ENCODE measurements around the gene CHI3L1. TPM values are rescaled to one million over a fixed set of nuclear protein-coding genes. Genes with fewer than 3 reads are reported as not detected.

The CHI3L1 gene
- total RNA-seq, 1 donor from 2014 or later: 0.20 TPM

- H3K4me3 Mint-ChIP-seq (ENCODE audit: unreplicated experiment): no peak overlapping the region
- H3K36me3 ChIP-seq (ENCODE audit: insufficient read depth, low read length): no peaks in the 10 kb centered on the region
- FAIRE-seq (no peak), DNase-seq (ENCODE audit: low read depth) (no peak)
- peaks cover 2% of the 10 kb centered on the region for H3K9me3 Mint-ChIP-seq (ENCODE audit: unreplicated experiment)
- H3K4me1 Mint-ChIP-seq (ENCODE audit: low read depth, unreplicated experiment): peaks cover 11% of the 10 kb centered on the region
- H3K27ac Mint-ChIP-seq (ENCODE audit: unreplicated experiment): no peak overlapping the region
- no peaks in the 10 kb centered on the region for H4K20me1 ChIP-seq (ENCODE audit: insufficient read depth, low read length)
- TF ChIP-seq CTCF (IDR thresholded peaks at IDR 0.05; ENCODE audit: insufficient read depth, low read depth, low read length): no peak
- no peaks in the 10 kb centered on the region for H3K9me3 ChIP-seq (ENCODE audit: insufficient read depth, low read depth, low read length)
- no peaks in the 10 kb centered on the region for H3K4me1 ChIP-seq (ENCODE audit: insufficient read depth, low read length)
- peaks cover 4% of the 10 kb centered on the region for H3K36me3 Mint-ChIP-seq (ENCODE audit: low read depth, unreplicated experiment)
- H2AFZ ChIP-seq (ENCODE audit: low read depth, low read length): no peak overlapping the region
- no peak overlapping the region for H3K9ac ChIP-seq (ENCODE audit: low read length)
- H3K27me3 ChIP-seq (ENCODE audit: insufficient read depth, low read length): no peaks in the 10 kb centered on the region
- no peak overlapping the region for H3K27ac ChIP-seq (ENCODE audit: low read depth, low read length)
- H3K79me2 ChIP-seq (ENCODE audit: insufficient read depth, low read length): no peaks in the 10 kb centered on the region
- H3K27me3 Mint-ChIP-seq (ENCODE audit: low read depth, unreplicated experiment): peaks cover 6% of the 10 kb centered on the region
- no peak overlapping the region for H3K4me3 ChIP-seq (ENCODE audit: insufficient read depth, low read depth, low read length)
- H3K4me2 ChIP-seq (ENCODE audit: low read length): no peak overlapping the region
Observed at GRCh38 chr1:203137324-203137723, 49.2 kb downstream of the CHI3L1 start.

GRCh38 chr1:203136409-203137042 is 50.0 kb downstream of the CHI3L1 start:
- Histone ChIP-seq H3K27me3 (ENCODE audit: insufficient read depth, low read length) (no peaks in the 10 kb centered on the region), H3K79me2 (ENCODE audit: insufficient read depth, low read length) (no peaks in the 10 kb centered on the region), H3K9me3 (ENCODE audit: insufficient read depth, low read depth, low read length) (no peaks in the 10 kb centered on the region), H3K27ac (ENCODE audit: low read depth, low read length) (no peak overlapping the region), H3K4me1 (ENCODE audit: insufficient read depth, low read length) (no peaks in the 10 kb centered on the region), H2AFZ (ENCODE audit: low read depth, low read length) (no peak overlapping the region), H3K36me3 (ENCODE audit: insufficient read depth, low read length) (no peaks in the 10 kb centered on the region), H3K4me3 (ENCODE audit: insufficient read depth, low read depth, low read length) (no peak overlapping the region), H3K9ac (ENCODE audit: low read length) (no peak overlapping the region), H4K20me1 (ENCODE audit: insufficient read depth, low read length) (no peaks in the 10 kb centered on the region), H3K4me2 (ENCODE audit: low read length) (no peak overlapping the region)
- Mint-ChIP-seq H3K4me3 (ENCODE audit: unreplicated experiment) (no peak overlapping the region), H3K4me1 (ENCODE audit: low read depth, unreplicated experiment) (peaks cover 11% of the 10 kb centered on the region), H3K27ac (ENCODE audit: unreplicated experiment) (no peak overlapping the region), H3K36me3 (ENCODE audit: low read depth, unreplicated experiment) (peaks cover 4% of the 10 kb centered on the region), H3K9me3 (ENCODE audit: unreplicated experiment) (peaks cover 2% of the 10 kb centered on the region), H3K27me3 (ENCODE audit: low read depth, unreplicated experiment) (peaks cover 8% of the 10 kb centered on the region)
- DNase-seq (ENCODE audit: low read depth) (no peak), FAIRE-seq (no peak)
- TF ChIP-seq EZH2 (IDR thresholded peaks at IDR 0.05; ENCODE audit: insufficient read depth, low read length): no peak
- TF ChIP-seq CTCF (IDR thresholded peaks at IDR 0.05; ENCODE audit: insufficient read depth, low read depth, low read length): no peak

DNA sequence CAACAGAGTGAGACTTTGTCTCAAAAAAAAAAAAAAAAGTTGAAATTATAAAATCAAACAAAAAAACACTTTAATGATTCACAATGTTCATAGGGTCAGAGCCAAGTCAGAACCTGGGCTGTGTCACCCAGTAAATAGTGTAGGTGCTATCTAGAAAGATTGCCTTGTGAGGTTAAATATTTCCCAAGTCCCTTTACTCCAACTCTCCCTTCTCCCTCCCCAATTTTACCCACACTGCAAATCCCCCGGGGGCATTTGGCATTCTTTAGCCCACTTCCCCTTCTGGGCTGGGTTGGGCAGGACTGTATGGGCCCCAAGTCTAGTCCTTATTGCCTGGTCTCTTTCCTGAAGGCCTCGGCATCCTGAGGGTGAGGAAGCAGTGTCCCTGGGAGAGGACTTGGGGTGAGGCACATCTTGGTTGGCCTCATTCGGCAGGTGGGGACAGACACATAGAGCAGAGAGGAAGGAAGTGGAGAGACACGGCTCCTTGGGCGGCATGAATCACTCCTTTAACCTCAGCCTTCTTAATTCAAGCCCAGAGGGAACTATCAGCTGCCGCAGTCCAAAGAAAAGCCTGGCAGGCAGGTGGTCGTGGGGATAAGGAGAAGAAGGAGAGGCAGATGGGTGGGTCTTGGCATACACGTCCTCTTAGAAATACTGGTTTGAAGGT is 50.7 kb downstream of the CHI3L1 start:
- Mint-ChIP-seq H3K27ac (ENCODE audit: unreplicated experiment) (no peak overlapping the region), H3K4me1 (ENCODE audit: low read depth, unreplicated experiment) (peaks cover 10% of the 10 kb centered on the region), H3K27me3 (ENCODE audit: low read depth, unreplicated experiment) (peaks cover 11% of the 10 kb centered on the region), H3K36me3 (ENCODE audit: low read depth, unreplicated experiment) (peaks cover 3% of the 10 kb centered on the region), H3K4me3 (ENCODE audit: unreplicated experiment) (no peak overlapping the region), H3K9me3 (ENCODE audit: unreplicated experiment) (peaks cover 2% of the 10 kb centered on the region)
- Histone ChIP-seq H3K9me3 (ENCODE audit: insufficient read depth, low read depth, low read length) (no peaks in the 10 kb centered on the region), H3K4me3 (ENCODE audit: insufficient read depth, low read depth, low read length) (no peak overlapping the region), H4K20me1 (ENCODE audit: insufficient read depth, low read length) (no peaks in the 10 kb centered on the region), H3K27me3 (ENCODE audit: insufficient read depth, low read length) (no peaks in the 10 kb centered on the region), H3K4me1 (ENCODE audit: insufficient read depth, low read length) (no peaks in the 10 kb centered on the region), H3K36me3 (ENCODE audit: insufficient read depth, low read length) (no peaks in the 10 kb centered on the region), H3K4me2 (ENCODE audit: low read length) (no peak overlapping the region), H3K9ac (ENCODE audit: low read length) (no peak overlapping the region), H3K79me2 (ENCODE audit: insufficient read depth, low read length) (no peaks in the 10 kb centered on the region), H3K27ac (ENCODE audit: low read depth, low read length) (no peak overlapping the region), H2AFZ (ENCODE audit: low read depth, low read length) (no peak overlapping the region)
- DNase-seq (ENCODE audit: low read depth): no peak
- TF ChIP-seq CTCF (IDR thresholded peaks at IDR 0.05; ENCODE audit: insufficient read depth, low read depth, low read length) (no peak), EZH2 (IDR thresholded peaks at IDR 0.05; ENCODE audit: insufficient read depth, low read length) (no peak)
- FAIRE-seq: no peak
